ENCODE results near the gene ZNF217. TPM values are rescaled to one million over a fixed set of nuclear protein-coding genes. Genes with fewer than 3 reads are reported as not detected.
"Not testable (repeated sequence)": the region's sequence is repeated elsewhere in the genome, so short reads cannot be mapped to it uniquely, and the experiment has no call there.

The ZNF217 gene
- total and polyA plus RNA-seq, 2 donors (not counting 1 experiment from before 2014, with no cell fraction given) = 14.5 to 22.0 TPM

DNA sequence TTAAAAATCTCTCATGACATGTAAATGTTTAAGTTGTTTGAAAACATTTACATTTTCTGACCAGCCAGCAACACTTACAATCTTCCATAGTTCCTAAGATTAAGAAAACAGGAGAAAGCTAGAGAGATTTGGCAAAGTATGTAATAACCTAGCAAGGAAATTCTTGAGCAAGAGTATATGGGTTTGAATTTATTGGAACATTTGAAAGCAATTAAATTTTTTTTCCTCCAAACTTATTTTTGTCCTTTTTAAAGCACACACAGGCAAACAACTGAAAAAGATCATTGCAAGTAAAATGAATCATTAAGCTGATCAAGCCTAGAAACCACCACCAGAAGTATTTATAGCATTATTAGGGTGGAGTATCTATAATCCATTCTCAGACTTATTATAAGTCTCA is 20.1 kb upstream of the ZNF217 start:
- Histone ChIP-seq H3K9ac (ENCODE audit: insufficient read depth, low read length) (no peak overlapping the region), H3K4me2 (ENCODE audit: extremely low read depth, insufficient read depth, low read length) (no peak overlapping the region), H3K27ac (ENCODE audit: insufficient read depth, low read length) (peak overlapping the region; percentile 39)

DNA sequence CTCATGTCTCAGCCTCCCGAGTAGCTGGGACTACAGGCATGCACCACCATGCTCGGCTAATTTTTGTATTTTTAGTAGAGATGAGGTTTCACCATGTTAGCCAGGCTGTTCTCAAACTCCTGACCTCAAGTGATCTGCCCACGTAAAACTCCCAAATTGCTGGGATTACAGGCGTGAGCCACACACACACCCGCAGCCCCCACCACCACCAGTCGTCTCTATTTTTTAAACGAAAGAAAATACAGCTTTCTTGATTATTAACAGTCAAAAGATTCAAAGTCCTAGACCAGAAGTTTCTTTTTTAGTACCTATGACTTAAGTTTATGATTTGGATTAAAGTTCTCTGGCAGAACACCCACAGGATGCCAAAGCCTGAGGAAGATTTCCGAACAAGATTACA is 18.6 kb upstream of the ZNF217 start:
- H4K20me1 ChIP-seq (ENCODE audit: control insufficient read depth, extremely low read depth, insufficient read depth, low read length); H2AFZ ChIP-seq (ENCODE audit: low read length); H3K36me3 ChIP-seq (ENCODE audit: control insufficient read depth, insufficient read depth, low read length); H3K9me3 ChIP-seq (ENCODE audit: control insufficient read depth, insufficient read depth, low read depth, low read length); H3K4me3 ChIP-seq (replicated peaks in 1 of 4; ENCODE audit: control extremely low read depth in 1 of 4, insufficient read depth in 1 of 4, low read depth in 3 of 4, low read length in 4 of 4); H3K4me2 ChIP-seq (ENCODE audit: extremely low read depth, insufficient read depth, low read length); H3K27me3 ChIP-seq (ENCODE audit: control insufficient read depth, insufficient read depth, low read length); H3K27ac ChIP-seq (ENCODE audit: insufficient read depth, low read length); DNase-seq (ENCODE audit: low read depth in 2 of 2); H3K9ac ChIP-seq (ENCODE audit: insufficient read depth, low read length); H3K79me2 ChIP-seq (ENCODE audit: control insufficient read depth, insufficient read depth, low read length): not testable (repeated sequence)
- H3K4me1 ChIP-seq (ENCODE audit: control insufficient read depth, extremely low read depth, insufficient read depth, low read length) = peaks cover 13% of the 10 kb centered on the region

More for the DNA sequence above, 20.1 kb upstream of the ZNF217 start:
- H4K20me1 ChIP-seq (ENCODE audit: control insufficient read depth, extremely low read depth, insufficient read depth, low read length) = no peaks in the 10 kb centered on the region
- no peaks in the 10 kb centered on the region for H3K79me2 ChIP-seq (ENCODE audit: control insufficient read depth, insufficient read depth, low read length)
- H3K36me3 ChIP-seq (ENCODE audit: control insufficient read depth, insufficient read depth, low read length) = no peaks in the 10 kb centered on the region
- DNase-seq (ENCODE audit: low read depth in 2 of 2) = no peak
- no peak overlapping the region for H2AFZ ChIP-seq (ENCODE audit: low read length)
- no peak overlapping the region for H3K4me3 ChIP-seq (replicated peaks in 1 of 4; ENCODE audit: control extremely low read depth in 1 of 4, insufficient read depth in 1 of 4, low read depth in 3 of 4, low read length in 4 of 4)
- no peaks in the 10 kb centered on the region for H3K27me3 ChIP-seq (ENCODE audit: control insufficient read depth, insufficient read depth, low read length)
- H3K4me1 ChIP-seq (ENCODE audit: control insufficient read depth, extremely low read depth, insufficient read depth, low read length) = peaks cover 13% of the 10 kb centered on the region
- TF ChIP-seq, protein P1, sequence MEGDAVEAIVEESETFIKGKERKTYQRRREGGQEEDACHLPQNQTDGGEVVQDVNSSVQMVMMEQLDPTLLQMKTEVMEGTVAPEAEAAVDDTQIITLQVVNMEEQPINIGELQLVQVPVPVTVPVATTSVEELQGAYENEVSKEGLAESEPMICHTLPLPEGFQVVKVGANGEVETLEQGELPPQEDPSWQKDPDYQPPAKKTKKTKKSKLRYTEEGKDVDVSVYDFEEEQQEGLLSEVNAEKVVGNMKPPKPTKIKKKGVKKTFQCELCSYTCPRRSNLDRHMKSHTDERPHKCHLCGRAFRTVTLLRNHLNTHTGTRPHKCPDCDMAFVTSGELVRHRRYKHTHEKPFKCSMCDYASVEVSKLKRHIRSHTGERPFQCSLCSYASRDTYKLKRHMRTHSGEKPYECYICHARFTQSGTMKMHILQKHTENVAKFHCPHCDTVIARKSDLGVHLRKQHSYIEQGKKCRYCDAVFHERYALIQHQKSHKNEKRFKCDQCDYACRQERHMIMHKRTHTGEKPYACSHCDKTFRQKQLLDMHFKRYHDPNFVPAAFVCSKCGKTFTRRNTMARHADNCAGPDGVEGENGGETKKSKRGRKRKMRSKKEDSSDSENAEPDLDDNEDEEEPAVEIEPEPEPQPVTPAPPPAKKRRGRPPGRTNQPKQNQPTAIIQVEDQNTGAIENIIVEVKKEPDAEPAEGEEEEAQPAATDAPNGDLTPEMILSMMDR (conservative IDR thresholded peaks at IDR 0.05 in 1 of 2, IDR thresholded peaks at IDR 0.05 in 1 of 2; ENCODE audit: low read depth in 1 of 2, low read length in 2 of 2) = no peak
- no peak for TF ChIP-seq EZH2 (IDR thresholded peaks at IDR 0.05; ENCODE audit: low read length, missing control alignments)
- H3K9me3 ChIP-seq (ENCODE audit: control insufficient read depth, insufficient read depth, low read depth, low read length) = no peaks in the 10 kb centered on the region

DNA sequence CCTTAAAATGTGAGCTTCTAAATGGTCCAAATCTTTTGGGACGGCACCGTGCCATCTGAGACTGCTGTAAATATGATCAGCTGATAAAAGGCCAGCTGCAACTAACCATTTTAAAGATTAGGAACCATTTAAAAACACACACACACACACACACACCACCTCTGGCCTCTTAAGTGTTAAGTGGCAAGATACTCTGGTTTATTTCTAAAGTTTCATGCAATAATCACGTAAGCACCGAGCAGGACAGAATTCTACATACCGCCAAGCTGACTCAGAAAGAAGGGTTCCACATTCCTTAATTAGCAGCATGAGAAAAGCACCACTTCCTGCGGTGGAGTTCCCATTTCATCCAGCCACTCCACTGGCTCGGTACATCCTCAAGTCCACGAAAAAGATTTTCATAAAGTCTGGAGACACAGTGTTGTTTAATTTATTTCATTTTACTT is 17.8 kb upstream of the ZNF217 start:
- Histone ChIP-seq H3K4me1 (ENCODE audit: control insufficient read depth, extremely low read depth, insufficient read depth, low read length) (peaks cover 13% of the 10 kb centered on the region), H3K4me3 (replicated peaks in 1 of 4; ENCODE audit: control extremely low read depth in 1 of 4, insufficient read depth in 1 of 4, low read depth in 3 of 4, low read length in 4 of 4) (no peak overlapping the region), H4K20me1 (ENCODE audit: control insufficient read depth, extremely low read depth, insufficient read depth, low read length) (no peaks in the 10 kb centered on the region), H2AFZ (ENCODE audit: low read length) (no peak overlapping the region), H3K27ac (ENCODE audit: insufficient read depth, low read length) (peak overlapping the region; percentile 74), H3K9me3 (ENCODE audit: control insufficient read depth, insufficient read depth, low read depth, low read length) (no peaks in the 10 kb centered on the region), H3K36me3 (ENCODE audit: control insufficient read depth, insufficient read depth, low read length) (no peaks in the 10 kb centered on the region), H3K27me3 (ENCODE audit: control insufficient read depth, insufficient read depth, low read length) (no peaks in the 10 kb centered on the region), H3K4me2 (ENCODE audit: extremely low read depth, insufficient read depth, low read length) (peak overlapping the region; percentile 56), H3K79me2 (ENCODE audit: control insufficient read depth, insufficient read depth, low read length) (no peaks in the 10 kb centered on the region), H3K9ac (ENCODE audit: insufficient read depth, low read length) (no peak overlapping the region)
- peak; percentile 99 to 100 for DNase-seq (ENCODE audit: low read depth in 2 of 2)
- TF ChIP-seq, protein P1 (conservative IDR thresholded peaks at IDR 0.05 in 1 of 2, IDR thresholded peaks at IDR 0.05 in 1 of 2; ENCODE audit: low read depth in 1 of 2, low read length in 2 of 2) = no peak
- TF ChIP-seq EZH2 (IDR thresholded peaks at IDR 0.05; ENCODE audit: low read length, missing control alignments) = no peak

Measured in fibroblast of lung (primary cell).